GM13977 (cell line): ENCODE measurements around the gene WNT11.
"Not testable (repeated sequence)": the region's sequence is repeated elsewhere in the genome, so short reads cannot be mapped to it uniquely, and the experiment has no call there.

ENCODE experiments used
- DNase-seq: peaks from one replicate; pipeline ENCODE4 v3.0.0; 2012; ENCODE audit warnings: low spot score
- CTCF ChIP-seq: IDR thresholded peaks from 2 replicates; pipeline ENCODE4 v1.5.1; 2012; ENCODE audit warnings: mild to moderate bottlenecking, control low read depth; ENCODE audit not compliant: insufficient read depth; ENCODE audit errors: extremely low read depth, missing control alignments
- in situ Hi-C: fragments of 300-500 bp; cut with MboI; formaldehyde crosslinking; loops from one replicate; pipeline ENCODE4 v1.12.0; 2022; ENCODE audit warnings: low sequenced_read_pairs, low pct_unique_long_range_greater_than_20kb, mixed read lengths, inconsistent platforms; ENCODE audit not compliant: unreplicated experiment

The WNT11 gene

DNA sequence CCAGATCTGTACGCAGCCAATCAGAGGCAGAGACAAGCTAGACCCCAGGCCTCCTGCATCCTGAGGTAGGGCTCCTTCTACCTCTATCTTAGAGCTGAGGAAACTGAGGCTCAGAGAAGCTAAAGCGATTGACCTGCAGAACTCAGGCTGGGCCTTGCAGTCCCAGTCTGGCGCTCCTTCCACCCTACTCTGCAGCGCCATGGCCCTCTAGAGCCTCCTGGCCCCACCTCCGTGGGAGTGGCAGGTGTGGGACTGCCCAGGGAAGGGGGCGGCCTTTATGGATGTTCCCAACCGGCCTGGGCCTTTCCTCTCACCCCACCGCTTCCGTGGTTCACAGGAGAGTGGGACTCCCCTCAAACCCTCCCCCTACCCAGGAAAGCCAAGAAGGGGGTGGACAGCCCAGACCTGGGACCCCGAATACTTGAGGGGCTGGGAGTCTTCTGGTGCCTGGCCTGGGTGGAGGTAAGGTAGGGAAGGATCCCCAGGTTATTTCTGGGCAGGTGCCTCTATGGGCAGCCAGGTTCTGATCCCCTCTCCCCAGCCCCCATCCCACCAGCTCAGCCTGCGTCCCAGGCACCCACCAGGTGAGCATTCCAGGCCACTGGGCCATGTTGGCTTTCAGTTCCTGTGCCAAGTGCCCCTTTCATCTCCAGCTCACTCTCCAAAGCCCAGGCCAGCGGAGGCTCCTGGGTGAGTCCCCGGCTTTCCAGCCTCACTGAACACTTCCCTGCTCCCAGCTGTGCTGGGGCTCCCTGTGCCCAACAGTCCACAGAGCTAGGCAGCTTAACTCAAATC, 3.0 kb downstream of the WNT11 start:
- no peak for DNase-seq
- in situ Hi-C loops, result loop anchor here (25.0 kb wide), 1 partner anchor 459 kb away; the partner anchor contains the start of gene LRRC32
- no peak for TF ChIP-seq CTCF

GRCh38 chr11:76201672-76202412, 4.5 kb downstream of the WNT11 start:
- TF ChIP-seq CTCF, result no peak
- DNase-seq, result no peak
- in situ Hi-C loops, result loop anchor here (25.0 kb wide), 1 partner anchor 460 kb away; the partner anchor contains the start of gene LRRC32

DNA sequence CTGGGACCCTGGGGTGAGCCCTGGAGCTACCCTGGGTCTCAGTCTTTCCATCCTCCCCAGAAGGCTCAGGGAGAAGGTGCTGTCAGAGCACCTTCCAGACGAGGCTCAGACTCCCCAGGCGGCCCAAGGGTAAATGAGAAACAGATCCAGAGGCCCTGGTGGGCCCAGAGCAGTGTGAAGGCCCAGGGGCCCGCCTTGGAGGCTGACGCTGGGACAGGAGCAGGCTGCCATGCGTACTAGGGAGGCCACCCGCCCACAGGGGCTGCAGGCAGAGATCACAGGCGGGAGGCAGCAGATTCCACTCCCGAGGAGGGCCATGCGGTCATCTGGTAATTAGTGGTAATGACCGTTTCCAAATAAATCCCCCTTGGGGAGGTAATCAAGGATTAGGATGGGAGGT, 5.2 kb downstream of the WNT11 start:
- no peak for TF ChIP-seq CTCF
- in situ Hi-C loops, result loop anchor here (25.0 kb wide), 1 partner anchor 461 kb away; the partner anchor contains the start of gene LRRC32
- DNase-seq, result no peak

DNA sequence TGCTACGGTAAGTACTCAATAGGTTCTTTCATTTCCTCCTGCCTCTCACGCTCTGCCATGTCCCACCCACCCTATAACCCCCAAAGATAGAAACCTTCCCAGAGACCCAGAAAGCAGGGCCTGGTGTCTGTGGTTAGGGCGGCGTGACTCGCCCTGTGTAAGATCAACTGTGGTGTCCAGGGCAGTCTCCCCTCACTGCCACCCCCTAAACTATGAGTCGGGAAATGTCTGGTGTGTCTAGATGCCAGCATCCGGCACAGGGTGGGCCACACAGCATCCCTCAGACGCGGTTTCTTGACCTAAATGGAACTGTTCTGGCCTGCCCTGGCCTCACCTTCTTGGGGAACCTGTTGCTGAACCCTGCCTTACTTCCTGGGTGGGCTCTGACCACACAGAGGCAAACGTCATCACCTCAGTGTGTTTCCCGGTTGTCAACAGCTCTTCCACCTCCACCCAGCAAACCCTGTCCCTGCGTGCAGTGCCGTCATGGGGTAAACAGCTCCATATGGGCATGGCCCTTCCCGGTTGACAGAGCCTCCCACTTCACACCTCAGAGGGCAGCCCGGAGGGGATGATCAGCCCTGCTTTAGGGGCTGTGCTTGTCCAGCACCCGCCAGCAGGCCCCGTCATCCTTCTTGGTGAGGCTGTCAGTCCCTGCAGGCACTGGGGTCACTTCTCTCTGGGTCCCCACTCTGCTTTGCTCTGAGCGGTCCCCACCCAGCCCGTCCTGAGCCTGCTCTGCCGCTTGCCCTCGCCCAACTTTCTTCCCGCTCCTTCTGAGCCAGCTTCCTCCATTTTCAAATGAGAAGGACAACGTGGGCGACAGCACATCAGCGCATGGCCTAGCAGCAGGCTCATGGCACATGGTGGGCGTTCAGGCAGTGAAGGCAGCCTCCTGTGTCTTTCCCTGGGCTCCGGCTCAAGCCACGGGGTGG, 6.0 kb downstream of the WNT11 start:
- no peak for TF ChIP-seq CTCF
- in situ Hi-C loops, result loop anchor here (25.0 kb wide), 1 partner anchor 462 kb away; the partner anchor contains the start of gene LRRC32

DNA sequence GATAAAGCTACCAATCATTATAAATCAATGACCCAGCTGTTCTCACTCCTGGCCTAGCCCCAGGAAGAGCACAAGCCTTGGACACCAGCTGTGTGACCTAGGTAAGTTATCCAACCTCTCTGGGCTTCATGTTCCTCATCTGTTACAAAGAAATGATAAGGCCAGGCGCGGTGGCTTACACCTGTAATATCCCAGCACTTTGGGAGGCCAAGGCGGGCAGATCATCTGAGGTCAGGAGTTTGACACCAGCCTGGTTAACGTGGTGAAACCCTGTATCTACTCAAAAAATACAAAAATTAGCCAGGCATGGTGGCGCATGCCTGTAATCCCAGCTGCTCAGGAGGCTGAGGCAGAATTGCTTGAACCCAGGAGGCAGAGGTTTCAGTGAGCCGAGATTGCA, 7.6 kb downstream of the WNT11 start:
- DNase-seq, in situ Hi-C loops: not testable (repeated sequence)

More for the DNA sequence above, 6.0 kb downstream of the WNT11 start:
- DNase-seq, result no peak

DNA sequence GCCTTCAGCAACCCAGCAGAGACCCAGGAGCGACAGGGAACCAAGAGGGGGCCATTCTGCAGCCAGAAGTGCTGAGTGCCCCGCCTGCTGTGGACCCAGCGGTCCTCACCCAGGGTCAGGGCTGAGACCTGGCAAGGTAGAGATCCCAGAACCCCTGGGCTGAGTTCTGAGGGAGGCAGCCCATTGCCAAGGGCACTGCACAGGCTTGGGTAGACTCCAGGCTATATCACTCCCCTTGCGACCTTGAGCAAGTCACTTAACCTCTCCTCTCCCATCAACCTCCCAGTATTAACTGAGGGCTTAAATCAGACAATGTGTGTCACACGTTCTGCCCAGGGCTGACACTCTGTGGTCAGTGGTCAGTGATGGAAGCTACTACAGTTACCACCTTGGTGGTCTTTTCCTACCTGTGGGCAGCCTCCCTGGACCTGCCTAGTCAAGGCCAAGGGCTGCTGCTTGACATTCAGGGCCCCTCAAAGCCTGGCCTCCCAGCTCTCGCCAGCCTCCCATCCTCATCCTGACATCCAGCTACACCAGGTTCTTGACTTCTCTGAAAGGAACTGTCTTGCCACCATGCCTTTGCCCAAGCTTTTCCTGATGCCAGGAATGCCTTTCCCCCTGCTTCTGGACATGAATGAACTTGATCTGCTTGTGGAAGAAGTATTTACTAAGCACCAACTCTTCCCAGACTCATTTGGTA, 8.2 kb downstream of the WNT11 start:
- in situ Hi-C loops, result no loop called here
- no peak for DNase-seq
- TF ChIP-seq CTCF, result no peak
